ENCODE data around the gene RNF123.
"Not testable (repeated sequence)": the region's sequence is repeated elsewhere in the genome, so short reads cannot be mapped to it uniquely, and the experiment has no call there.

RNF123 gene

DNA sequence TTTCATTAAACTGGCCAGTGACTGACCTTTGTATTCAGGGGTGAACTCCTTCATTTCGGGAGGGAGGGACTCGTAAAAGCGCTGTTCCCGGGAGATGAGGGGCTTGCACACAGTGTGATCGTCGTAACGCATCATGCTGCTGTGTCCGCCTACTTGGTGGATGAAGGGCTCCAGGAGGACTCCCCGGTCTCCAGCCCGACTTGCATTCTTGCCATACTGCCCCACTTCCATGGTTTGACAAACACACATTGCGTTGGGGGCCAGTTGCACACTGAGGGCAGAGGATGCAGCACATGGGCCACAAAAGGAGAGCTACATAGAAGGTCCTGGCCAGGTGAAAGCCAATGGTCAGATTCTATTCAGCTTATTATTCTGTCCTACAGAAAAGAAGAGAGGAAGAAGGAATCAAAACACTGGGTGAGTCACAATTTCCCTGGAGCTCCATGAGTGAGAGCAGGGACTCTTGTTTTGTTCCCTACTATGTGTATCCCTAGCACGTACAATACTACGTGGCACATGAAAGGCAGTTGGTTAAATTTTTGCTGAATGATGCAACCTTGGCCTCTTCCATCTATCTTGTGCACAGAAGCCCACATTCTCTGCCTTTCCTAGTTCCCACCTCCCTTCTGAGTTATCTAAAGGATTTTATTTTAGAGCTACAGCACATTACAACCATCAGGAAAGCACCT lies 58.6 kb downstream of the RNF123 start:
- no peaks in the 10 kb centered on the region for H4K20me1 ChIP-seq (ENCODE audit: insufficient read depth)
- no peak overlapping the region for H3K4me3 ChIP-seq (IDR thresholded peaks at IDR 0.05; ENCODE audit: insufficient read depth, low read depth, low read length)
- no peak overlapping the region for H2AFZ ChIP-seq (ENCODE audit: low read depth)
- no peak overlapping the region for H3K4me2 ChIP-seq
- TF ChIP-seq, protein P1, sequence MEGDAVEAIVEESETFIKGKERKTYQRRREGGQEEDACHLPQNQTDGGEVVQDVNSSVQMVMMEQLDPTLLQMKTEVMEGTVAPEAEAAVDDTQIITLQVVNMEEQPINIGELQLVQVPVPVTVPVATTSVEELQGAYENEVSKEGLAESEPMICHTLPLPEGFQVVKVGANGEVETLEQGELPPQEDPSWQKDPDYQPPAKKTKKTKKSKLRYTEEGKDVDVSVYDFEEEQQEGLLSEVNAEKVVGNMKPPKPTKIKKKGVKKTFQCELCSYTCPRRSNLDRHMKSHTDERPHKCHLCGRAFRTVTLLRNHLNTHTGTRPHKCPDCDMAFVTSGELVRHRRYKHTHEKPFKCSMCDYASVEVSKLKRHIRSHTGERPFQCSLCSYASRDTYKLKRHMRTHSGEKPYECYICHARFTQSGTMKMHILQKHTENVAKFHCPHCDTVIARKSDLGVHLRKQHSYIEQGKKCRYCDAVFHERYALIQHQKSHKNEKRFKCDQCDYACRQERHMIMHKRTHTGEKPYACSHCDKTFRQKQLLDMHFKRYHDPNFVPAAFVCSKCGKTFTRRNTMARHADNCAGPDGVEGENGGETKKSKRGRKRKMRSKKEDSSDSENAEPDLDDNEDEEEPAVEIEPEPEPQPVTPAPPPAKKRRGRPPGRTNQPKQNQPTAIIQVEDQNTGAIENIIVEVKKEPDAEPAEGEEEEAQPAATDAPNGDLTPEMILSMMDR (conservative IDR thresholded peaks at IDR 0.05; ENCODE audit: low read depth, low read length), result no peak
- no peak overlapping the region for H3K9ac ChIP-seq
- H3K4me1 ChIP-seq (ENCODE audit: low read depth, poor library complexity, severe bottlenecking), result peaks cover 2% of the 10 kb centered on the region
- no peaks in the 10 kb centered on the region for H3K36me3 ChIP-seq (ENCODE audit: insufficient read depth)
- peaks cover under 1% of the 10 kb centered on the region; the same call in 1 of the 2 replicates for H3K79me2 ChIP-seq (ENCODE audit: insufficient read depth, low read depth)
- no peaks in the 10 kb centered on the region for H3K27me3 ChIP-seq (ENCODE audit: insufficient read depth, low read depth)
- no peak overlapping the region for H3K27ac ChIP-seq

DNA sequence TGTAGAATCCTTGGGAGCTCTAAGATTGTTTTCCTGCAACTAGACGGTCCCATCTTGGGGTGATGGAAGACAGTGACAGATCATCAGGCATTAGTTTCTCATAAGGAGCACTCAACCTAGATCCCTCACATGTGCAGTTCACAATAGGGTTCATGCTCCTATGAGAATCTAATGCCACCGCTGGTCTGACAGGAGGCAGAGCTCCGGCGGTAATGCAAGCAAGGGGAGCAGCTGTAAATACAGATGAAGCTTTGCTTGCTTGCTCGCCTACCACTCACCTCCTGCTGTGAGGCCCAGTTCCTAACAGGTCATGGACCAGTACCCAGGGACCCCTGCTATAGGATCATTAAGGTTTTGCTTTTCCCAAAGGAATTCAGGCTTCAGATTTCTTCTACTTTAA lies 59.5 kb downstream of the RNF123 start:
- not testable (repeated sequence) for H3K4me2 ChIP-seq; H4K20me1 ChIP-seq (ENCODE audit: insufficient read depth); H3K27me3 ChIP-seq (ENCODE audit: insufficient read depth, low read depth); H3K79me2 ChIP-seq (ENCODE audit: insufficient read depth, low read depth); H3K9ac ChIP-seq; H3K27ac ChIP-seq; H3K4me3 ChIP-seq (IDR thresholded peaks at IDR 0.05; ENCODE audit: insufficient read depth, low read depth, low read length); H2AFZ ChIP-seq (ENCODE audit: low read depth); H3K36me3 ChIP-seq (ENCODE audit: insufficient read depth)
- peaks cover 10% of the 10 kb centered on the region for H3K4me1 ChIP-seq (ENCODE audit: low read depth, poor library complexity, severe bottlenecking)

DNA sequence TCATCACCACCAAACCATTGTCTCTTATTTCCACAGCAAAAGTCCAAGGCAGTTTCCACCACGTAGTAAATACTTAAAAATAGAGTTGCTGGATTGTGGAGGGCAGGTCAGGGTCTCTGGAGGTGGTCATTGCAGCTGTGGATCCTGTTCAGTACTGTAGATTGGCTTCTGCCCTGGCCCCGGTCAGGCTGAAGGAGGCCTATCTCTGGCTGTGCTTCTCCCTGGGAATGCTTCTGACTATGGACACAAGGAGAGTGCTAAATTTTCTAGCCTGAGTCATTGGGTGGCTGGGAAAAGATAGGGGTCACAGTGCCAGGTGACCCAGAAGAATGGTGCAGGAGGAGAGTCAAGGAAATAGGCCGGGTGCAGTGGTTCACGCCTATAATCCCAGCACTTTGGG lies 60.7 kb downstream of the RNF123 start:
- Histone ChIP-seq H3K4me1 (ENCODE audit: low read depth, poor library complexity, severe bottlenecking) (peaks cover 14% of the 10 kb centered on the region), H4K20me1 (ENCODE audit: insufficient read depth) (no peaks in the 10 kb centered on the region), H3K36me3 (ENCODE audit: insufficient read depth) (no peaks in the 10 kb centered on the region), H3K79me2 (ENCODE audit: insufficient read depth, low read depth) (peaks cover 6% of the 10 kb centered on the region; the same call in 1 of the 2 replicates), H3K9ac (no peak overlapping the region), H2AFZ (ENCODE audit: low read depth) (no peak overlapping the region), H3K27me3 (ENCODE audit: insufficient read depth, low read depth) (no peaks in the 10 kb centered on the region), H3K4me3 (IDR thresholded peaks at IDR 0.05; ENCODE audit: insufficient read depth, low read depth, low read length) (no peak overlapping the region), H3K27ac (no peak overlapping the region), H3K4me2 (no peak overlapping the region)
- TF ChIP-seq, protein P1 (conservative IDR thresholded peaks at IDR 0.05; ENCODE audit: low read depth, low read length), result no peak

DNA sequence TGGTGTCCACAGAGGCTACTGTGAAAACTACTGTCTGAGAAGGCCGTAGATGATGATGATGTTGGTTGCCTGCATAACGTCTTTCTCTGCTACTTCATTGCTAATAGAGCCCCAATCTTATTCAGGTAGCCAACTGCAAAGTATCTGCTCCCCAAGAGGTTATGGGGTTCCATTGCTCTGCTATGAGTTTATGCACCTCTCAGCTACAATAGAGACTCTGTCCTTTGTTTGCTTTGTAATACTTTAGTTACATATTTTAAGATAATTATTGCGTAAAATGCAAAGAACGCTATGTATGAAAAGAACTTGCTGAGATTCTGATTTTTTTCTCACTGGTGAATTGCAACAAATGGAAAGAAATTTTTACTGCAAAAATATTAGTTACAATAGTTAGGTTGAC lies 62.1 kb downstream of the RNF123 start:
- no peaks in the 10 kb centered on the region for H3K27me3 ChIP-seq (ENCODE audit: insufficient read depth, low read depth)
- no peak overlapping the region for H2AFZ ChIP-seq (ENCODE audit: low read depth)
- no peak overlapping the region for H3K4me2 ChIP-seq
- TF ChIP-seq, protein P1 (conservative IDR thresholded peaks at IDR 0.05; ENCODE audit: low read depth, low read length), result no peak
- H3K4me1 ChIP-seq (ENCODE audit: low read depth, poor library complexity, severe bottlenecking), result peaks cover 14% of the 10 kb centered on the region
- no peak overlapping the region for H3K4me3 ChIP-seq (IDR thresholded peaks at IDR 0.05; ENCODE audit: insufficient read depth, low read depth, low read length)
- H3K79me2 ChIP-seq (ENCODE audit: insufficient read depth, low read depth), result peaks cover 6% of the 10 kb centered on the region; the same call in 1 of the 2 replicates
- no peaks in the 10 kb centered on the region for H3K36me3 ChIP-seq (ENCODE audit: insufficient read depth)
- no peaks in the 10 kb centered on the region for H4K20me1 ChIP-seq (ENCODE audit: insufficient read depth)
- H3K27ac ChIP-seq, result no peak overlapping the region
- H3K9ac ChIP-seq, result no peak overlapping the region

DNA sequence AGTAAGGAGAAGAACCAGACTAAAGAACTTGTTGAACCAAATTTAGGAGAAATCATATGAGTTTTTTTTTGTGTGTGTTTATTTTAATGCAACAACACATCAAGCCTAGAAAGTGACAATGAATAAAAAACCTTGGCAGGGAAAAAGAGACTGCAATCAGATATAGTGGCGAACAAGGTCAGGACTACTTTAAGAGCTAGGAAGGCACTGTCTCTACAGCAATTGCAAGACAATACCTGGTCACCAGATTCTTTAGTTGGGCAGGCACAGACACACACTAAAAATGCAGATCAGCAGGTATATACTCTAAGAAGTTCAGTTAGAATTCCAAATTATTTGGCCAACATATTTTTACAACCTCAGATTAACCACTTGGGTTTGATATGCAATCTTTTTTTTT lies 65.2 kb downstream of the RNF123 start:
- no peak overlapping the region for H3K27ac ChIP-seq
- H3K79me2 ChIP-seq (ENCODE audit: insufficient read depth, low read depth), result peaks cover 11% of the 10 kb centered on the region; the same call in 1 of the 2 replicates
- no peak overlapping the region for H3K4me3 ChIP-seq (IDR thresholded peaks at IDR 0.05; ENCODE audit: insufficient read depth, low read depth, low read length)
- H3K36me3 ChIP-seq (ENCODE audit: insufficient read depth), result no peaks in the 10 kb centered on the region
- peaks cover 14% of the 10 kb centered on the region for H3K4me1 ChIP-seq (ENCODE audit: low read depth, poor library complexity, severe bottlenecking)
- H2AFZ ChIP-seq (ENCODE audit: low read depth), result no peak overlapping the region
- no peak overlapping the region for H3K9ac ChIP-seq
- no peak overlapping the region for H3K4me2 ChIP-seq
- H3K27me3 ChIP-seq (ENCODE audit: insufficient read depth, low read depth), result no peaks in the 10 kb centered on the region
- H4K20me1 ChIP-seq (ENCODE audit: insufficient read depth), result no peaks in the 10 kb centered on the region
- TF ChIP-seq, protein P1 (conservative IDR thresholded peaks at IDR 0.05; ENCODE audit: low read depth, low read length), result no peak

Data from KMS-11 (cell line).